PC-9 (cell line): Measurements from ENCODE around the gene PPP1R3C.

ENCODE experiments used
- EZH2 ChIP-seq: fragments of 200-600 bp; sonication (generic); IDR thresholded peaks from 2 replicates; pipeline ENCODE4 v1.8.0; 2017; ENCODE audit warnings: antibody characterized with exemption, low read depth
- TF ChIP-seq, protein P1 (sequence below): fragments of 200-600 bp; sonication (generic); conservative IDR thresholded peaks from 2 replicates; pipeline ENCODE4 v1.6.1; 2017; ENCODE audit warnings: mixed run types, antibody characterized with exemption, mild to moderate bottlenecking, moderate library complexity

- TF ChIP-seq, protein P1, sequence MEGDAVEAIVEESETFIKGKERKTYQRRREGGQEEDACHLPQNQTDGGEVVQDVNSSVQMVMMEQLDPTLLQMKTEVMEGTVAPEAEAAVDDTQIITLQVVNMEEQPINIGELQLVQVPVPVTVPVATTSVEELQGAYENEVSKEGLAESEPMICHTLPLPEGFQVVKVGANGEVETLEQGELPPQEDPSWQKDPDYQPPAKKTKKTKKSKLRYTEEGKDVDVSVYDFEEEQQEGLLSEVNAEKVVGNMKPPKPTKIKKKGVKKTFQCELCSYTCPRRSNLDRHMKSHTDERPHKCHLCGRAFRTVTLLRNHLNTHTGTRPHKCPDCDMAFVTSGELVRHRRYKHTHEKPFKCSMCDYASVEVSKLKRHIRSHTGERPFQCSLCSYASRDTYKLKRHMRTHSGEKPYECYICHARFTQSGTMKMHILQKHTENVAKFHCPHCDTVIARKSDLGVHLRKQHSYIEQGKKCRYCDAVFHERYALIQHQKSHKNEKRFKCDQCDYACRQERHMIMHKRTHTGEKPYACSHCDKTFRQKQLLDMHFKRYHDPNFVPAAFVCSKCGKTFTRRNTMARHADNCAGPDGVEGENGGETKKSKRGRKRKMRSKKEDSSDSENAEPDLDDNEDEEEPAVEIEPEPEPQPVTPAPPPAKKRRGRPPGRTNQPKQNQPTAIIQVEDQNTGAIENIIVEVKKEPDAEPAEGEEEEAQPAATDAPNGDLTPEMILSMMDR, result no peak
- no peak for TF ChIP-seq EZH2
Observed at GRCh38 chr10:91607646-91608403, 25.0 kb downstream of the PPP1R3C start.
